GM21528 (cell line): ENCODE measurements around the gene KLK3.
"Not testable (repeated sequence)": the region's sequence is repeated elsewhere in the genome, so short reads cannot be mapped to it uniquely, and the experiment has no call there.

ENCODE experiments used
- ATAC-seq: cut with Tn5 transposase; IDR thresholded peaks from one replicate; pipeline ENCODE4 v1.9.1; 2021; ENCODE audit warnings: mild to moderate bottlenecking, moderate library complexity; ENCODE audit not compliant: unreplicated experiment, low FRiP score

KLK3 gene

DNA sequence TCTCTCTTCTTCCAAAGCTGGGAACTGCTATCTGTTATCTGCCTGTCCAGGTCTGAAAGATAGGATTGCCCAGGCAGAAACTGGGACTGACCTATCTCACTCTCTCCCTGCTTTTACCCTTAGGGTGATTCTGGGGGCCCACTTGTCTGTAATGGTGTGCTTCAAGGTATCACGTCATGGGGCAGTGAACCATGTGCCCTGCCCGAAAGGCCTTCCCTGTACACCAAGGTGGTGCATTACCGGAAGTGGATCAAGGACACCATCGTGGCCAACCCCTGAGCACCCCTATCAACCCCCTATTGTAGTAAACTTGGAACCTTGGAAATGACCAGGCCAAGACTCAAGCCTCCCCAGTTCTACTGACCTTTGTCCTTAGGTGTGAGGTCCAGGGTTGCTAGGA, 5.1 kb downstream of the KLK3 start:
- no peak for ATAC-seq

DNA sequence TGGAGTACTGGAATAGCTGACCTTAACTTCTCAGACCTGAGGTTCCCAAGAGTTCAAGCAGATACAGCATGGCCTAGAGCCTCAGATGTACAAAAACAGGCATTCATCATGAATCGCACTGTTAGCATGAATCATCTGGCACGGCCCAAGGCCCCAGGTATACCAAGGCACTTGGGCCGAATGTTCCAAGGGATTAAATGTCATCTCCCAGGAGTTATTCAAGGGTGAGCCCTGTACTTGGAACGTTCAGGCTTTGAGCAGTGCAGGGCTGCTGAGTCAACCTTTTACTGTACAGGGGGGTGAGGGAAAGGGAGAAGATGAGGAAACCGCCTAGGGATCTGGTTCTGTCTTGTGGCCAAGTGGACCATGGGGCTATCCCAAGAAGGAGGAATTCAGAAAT, 6.3 kb downstream of the KLK3 start:
- no peak for ATAC-seq

DNA sequence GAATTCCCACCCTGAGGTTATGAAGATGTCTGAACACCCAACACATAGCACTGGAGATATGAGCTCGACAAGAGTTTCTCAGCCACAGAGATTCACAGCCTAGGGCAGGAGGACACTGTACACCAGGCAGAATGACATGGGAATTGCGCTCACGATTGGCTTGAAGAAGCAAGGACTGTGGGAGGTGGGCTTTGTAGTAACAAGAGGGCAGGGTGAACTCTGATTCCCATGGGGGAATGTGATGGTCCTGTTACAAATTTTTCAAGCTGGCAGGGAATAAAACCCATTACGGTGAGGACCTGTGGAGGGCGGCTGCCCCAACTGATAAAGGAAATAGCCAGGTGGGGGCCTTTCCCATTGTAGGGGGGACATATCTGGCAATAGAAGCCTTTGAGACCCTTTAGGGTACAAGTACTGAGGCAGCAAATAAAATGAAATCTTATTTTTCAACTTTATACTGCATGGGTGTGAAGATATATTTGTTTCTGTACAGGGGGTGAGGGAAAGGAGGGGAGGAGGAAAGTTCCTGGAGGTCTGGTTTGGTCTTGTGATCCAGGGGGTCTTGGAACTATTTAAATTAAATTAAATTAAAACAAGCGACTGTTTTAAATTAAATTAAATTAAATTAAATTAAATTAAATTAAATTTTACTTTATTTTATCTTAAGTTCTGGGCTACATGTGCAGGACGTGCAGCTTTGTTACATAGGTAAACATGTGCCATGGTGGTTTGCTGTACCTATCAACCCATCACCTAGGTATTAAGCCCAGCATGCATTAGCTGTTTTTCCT, 7.0 kb downstream of the KLK3 start:
- no peak for ATAC-seq

DNA sequence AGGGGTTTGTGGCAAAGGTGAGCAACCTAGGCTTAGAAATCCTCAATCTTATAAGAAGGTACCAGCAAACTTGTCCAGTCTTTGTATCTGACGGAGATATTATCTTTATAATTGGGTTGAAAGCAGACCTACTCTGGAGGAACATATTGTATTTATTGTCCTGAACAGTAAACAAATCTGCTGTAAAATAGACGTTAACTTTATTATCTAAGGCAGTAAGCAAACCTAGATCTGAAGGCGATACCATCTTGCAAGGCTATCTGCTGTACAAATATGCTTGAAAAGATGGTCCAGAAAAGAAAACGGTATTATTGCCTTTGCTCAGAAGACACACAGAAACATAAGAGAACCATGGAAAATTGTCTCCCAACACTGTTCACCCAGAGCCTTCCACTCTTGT, 14.8 kb downstream of the KLK3 start:
- no peak for ATAC-seq

DNA sequence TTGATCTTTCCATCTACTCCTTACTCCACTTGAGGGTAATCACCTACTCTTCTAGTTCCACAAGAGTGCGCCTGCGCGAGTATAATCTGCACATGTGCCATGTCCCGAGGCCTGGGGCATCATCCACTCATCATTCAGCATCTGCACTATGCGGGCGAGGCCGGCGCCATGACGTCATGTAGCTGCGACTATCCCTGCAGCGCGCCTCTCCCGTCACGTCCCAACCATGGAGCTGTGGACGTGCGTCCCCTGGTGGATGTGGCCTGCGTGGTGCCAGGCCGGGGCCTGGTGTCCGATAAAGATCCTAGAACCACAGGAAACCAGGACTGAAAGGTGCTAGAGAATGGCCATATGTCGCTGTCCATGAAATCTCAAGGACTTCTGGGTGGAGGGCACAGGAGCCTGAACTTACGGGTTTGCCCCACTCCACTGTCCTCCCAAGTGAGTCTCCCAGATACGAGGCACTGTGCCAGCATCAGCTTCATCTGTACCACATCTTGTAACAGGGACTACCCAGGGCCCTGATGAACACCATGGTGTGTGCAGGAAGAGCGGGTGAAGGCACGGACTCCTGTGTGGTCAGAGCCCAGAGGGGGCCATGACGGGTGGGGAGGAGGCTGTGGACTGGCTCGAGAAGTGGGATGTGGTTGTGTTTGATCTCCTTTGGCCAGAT, 15.8 kb downstream of the KLK3 start:
- no peak for ATAC-seq

DNA sequence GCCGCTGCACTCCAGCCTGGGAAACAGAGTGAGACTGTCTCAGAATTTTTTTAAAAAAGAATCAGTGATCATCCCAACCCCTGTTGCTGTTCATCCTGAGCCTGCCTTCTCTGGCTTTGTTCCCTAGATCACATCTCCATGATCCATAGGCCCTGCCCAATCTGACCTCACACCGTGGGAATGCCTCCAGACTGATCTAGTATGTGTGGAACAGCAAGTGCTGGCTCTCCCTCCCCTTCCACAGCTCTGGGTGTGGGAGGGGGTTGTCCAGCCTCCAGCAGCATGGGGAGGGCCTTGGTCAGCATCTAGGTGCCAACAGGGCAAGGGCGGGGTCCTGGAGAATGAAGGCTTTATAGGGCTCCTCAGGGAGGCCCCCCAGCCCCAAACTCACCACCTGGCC, 18.3 kb downstream of the KLK3 start, which contains the start of gene KLK2:
Gene KLK2, plus strand, starts transcription at position 384 of the 400 bp plus-strand sequence. CDS start 35 bp downstream, outside the sequence.
- no peak for ATAC-seq

DNA sequence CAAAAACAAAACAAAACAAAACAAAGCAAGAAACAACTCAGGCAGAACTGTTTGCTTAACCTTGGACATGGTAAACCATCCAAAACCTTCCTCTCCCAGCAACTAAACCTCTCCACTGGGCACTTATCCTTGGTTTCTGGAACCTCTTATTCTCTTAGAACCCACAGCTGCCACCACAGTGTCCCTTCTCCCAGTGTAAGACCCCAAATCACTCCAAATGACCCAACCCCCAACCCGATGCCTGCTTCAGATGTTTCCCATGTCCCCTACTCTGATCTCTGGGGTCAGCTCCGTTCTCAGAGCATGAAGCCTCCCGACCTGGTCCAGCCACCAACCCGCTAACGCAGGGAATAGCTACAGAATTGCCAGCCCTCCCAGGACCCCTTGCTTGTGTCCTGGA, 19.5 kb downstream of the KLK3 start:
- no peak for ATAC-seq

DNA sequence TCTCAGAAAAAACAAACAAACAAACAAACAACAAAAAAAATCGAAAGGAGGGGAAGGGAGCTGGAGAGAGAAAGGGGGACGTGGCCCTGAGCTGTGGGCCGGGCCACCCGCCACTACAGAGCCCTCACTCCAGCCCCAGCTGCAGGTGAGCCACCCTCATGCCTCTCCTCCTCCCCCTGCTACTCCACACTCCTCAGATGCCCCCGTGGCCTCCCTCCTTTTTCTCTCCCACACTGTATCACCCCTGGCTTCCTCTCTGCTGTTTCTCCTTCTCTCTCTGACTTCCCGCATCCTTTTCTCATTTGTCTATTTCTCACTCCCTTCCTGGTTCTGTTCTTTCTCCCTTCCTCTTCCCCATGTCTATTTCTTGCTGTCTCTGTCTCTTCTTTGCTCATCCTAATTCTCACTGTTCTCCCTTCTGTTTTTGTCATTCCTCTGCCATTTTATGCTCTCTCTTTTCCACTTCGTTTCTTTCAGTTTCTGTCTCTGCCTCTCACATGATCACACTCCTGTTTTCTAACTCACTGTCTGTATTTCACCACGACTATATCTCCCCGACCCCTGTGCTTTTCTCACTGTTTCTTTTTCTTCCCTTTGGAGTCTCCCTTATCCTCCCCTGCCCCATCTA, 21.2 kb downstream of the KLK3 start:
- ATAC-seq, result no peak

DNA sequence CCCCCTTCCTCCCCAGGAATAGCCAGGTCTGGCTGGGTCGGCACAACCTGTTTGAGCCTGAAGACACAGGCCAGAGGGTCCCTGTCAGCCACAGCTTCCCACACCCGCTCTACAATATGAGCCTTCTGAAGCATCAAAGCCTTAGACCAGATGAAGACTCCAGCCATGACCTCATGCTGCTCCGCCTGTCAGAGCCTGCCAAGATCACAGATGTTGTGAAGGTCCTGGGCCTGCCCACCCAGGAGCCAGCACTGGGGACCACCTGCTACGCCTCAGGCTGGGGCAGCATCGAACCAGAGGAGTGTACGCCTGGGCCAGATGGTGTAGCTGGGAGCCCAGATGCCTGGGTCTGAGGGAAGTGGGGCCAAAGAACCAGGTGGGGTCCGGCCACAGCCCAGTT, 21.7 kb downstream of the KLK3 start:
- ATAC-seq, result no peak

DNA sequence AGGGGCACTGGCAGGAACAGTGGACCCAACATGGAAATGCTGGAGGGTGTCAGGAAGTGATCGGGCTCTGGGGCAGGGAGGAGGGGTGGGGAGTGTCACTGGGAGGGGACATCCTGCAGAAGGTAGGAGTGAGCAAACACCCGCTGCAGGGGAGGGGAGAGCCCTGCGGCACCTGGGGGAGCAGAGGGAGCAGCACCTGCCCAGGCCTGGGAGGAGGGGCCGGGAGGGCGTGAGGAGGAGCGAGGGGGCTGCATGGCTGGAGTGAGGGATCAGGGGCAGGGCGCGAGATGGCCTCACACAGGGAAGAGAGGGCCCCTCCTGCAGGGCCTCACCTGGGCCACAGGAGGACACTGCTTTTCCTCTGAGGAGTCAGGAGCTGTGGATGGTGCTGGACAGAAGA, 22.6 kb downstream of the KLK3 start:
- ATAC-seq, result no peak

DNA sequence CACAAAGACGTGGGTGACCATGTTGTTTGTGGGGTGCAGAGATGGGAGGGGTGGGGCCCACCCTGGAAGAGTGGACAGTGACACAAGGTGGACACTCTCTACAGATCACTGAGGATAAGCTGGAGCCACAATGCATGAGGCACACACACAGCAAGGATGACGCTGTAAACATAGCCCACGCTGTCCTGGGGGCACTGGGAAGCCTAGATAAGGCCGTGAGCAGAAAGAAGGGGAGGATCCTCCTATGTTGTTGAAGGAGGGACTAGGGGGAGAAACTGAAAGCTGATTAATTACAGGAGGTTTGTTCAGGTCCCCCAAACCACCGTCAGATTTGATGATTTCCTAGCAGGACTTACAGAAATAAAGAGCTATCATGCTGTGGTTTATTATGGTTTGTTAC, 24.1 kb downstream of the KLK3 start:
- no peak for ATAC-seq

DNA sequence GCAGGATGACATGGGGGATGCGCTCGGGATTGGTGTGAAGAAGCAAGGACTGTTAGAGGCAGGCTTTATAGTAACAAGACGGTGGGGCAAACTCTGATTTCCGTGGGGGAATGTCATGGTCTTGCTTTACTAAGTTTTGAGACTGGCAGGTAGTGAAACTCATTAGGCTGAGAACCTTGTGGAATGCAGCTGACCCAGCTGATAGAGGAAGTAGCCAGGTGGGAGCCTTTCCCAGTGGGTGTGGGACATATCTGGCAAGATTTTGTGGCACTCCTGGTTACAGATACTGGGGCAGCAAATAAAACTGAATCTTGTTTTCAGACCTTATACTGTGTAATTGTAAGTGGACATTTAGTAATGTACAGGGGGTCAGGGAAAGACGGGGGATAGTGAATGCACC, 25.5 kb downstream of the KLK3 start:
- no peak for ATAC-seq

DNA sequence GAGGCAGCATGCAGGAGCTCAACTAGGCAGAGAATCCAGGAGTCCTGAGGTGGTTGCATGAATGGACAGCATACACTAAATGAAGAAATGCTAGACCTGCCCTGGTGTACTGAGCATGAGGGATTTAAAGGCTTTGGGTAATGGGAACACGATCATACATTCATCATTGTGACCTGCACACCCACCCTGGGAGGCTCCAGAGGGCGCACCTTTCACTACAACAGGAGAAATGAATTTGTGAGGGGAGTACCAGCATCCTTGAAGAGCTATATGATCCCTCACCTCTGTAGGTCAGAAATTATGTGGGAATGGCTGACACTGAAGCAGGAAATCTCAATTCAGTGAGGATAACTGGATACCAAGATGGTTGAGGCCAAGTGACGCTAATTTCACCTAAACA, 27.5 kb downstream of the KLK3 start:
- ATAC-seq, result no peak

DNA sequence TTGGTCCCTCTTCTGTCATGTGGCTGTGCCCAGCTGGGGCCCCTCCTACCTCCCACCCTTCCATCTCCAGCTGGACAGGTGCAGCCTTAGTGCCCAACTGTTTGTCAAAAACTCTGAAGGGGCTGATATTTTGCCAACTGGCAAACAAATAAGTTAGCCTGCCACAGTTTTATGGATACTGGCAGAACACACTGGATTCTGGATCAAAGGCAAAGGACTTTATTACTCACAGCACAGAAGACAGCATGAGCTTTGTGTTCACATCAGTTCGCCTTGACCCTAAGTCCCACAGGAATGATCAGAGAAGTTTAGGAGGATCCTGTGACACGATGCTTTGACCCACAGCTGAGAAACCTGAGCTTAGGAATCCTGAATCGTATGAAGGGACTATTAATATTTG, 34.9 kb downstream of the KLK3 start:
- ATAC-seq, result no peak

DNA sequence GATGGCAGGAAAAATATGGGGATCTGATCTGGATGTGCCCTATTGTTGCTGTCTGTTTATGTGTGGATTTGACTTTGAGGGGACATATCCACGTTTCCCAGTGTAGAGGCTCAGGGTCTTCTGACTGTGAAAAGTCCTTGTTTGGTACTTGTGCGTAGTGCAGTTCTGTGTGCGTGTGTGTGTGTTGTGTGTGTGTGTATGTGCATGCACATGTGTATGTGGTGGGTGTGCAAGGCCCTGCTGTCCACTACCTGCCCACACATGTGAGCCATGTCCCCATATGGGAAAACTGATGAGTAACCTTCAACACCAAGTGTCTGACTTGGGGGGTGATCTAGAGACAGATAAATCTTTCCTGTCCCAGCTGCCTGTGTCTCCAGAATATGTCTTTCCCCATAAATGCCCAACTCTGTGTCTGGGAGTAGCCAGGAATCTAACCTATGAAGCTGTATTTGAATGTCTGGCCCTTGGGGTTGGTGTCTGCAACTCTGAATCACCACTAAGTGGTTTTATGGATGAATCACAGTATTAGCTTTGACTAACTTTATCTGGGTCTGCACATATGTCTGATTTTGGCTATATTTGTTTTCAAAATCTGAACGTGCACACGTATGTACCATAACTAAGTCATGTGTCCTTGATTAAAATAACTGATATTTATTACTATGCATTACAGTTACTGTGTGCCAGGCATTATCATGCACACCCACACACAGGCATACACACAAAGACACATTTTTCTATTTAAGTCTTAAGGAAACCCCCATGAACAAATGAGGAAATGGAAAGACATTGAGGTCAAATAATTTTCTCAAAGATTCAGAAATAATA, 35.9 kb downstream of the KLK3 start:
- ATAC-seq, result no peak

DNA sequence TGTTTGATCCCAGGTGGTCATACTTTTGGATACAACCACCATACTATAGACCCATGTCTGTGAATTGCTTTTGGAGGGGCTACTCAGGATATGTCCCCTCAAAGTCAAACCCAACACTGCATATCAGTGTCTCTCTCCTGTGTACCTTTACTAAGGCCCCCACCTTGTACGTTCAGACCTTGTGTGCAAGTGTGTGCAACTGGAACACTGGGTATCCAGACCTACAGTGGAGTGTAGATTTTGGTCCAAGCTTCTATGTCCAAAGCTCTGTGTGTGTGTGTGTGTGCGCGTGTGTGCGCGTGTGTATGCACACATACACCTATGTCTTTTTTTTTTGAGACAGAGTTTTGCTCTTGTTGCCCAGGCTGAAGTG, 36.5 kb downstream of the KLK3 start:
- ATAC-seq, result no peak

DNA sequence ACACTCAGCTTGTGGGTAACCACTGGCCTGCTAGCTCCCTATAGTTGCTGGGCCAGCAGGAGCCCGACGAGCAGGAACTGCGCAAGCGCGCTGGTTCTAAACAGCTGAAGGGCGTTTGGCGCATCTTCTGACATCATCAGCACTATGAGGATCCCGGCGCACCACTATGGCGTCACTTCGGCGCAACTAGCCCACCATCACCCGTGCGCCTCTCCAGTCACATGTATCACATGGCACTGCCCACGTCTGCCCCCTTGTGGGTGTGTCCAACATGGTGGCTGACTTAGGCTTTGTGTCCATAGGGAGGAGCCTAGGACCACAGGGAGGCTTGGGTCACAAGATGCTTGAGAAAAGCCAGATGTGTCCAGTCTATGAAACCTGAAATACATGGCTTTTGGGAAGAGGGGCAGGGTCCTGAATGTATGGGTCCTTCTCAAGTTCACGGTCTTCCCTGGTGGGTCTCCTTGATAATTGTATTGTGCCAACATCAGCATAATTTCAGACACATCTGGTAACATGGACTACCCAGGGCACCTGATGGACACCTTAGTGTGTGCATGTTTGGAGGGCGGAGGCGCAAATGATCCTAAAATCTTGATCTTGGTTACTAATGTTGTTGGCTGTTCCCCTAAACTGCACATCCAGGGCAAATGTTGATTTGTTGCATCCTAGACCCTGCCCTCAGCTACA, 38.5 kb downstream of the KLK3 start:
- no peak for ATAC-seq

DNA sequence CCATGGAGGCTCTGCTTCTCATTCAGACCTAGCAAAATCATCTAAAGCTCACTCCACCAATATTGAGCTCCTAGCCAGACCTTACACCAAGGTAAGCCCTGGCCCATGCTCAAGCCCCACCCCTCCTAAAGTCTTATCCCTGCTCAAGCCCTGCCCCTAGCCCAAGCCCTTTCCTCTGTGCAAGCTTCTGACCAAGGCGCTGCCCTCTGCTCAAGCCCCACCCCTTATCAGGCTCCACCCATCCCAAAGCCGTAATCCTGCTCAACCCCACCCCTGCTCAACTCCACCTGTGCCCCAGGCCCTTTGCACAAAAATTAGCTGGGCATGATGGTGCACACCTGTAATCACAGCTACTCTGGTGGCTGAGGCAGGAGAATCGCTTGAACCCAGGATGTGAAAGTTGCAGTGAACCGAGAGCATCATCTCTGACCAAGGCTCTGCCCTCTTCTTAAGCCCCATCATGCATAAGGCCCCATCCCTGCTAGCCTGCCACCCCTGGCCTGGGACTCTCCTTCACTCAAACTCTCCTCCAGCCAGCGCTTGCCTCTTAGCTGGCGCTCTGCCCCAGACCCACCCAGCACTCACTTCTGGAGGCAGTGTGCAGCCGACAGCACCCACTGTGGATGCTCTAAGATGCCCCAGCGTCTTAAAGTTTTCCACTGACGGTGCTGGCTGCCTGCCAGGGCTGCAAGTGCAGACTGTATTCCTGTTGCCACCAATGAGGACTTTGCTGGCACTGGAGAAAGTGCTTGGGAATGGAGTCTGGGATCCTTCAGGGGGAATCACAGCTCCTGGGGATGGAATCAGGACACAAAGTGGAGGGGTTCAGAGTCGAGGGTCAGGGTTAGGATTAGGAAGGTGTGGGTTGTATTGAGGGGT, 40.0 kb downstream of the KLK3 start:
- ATAC-seq, result no peak

DNA sequence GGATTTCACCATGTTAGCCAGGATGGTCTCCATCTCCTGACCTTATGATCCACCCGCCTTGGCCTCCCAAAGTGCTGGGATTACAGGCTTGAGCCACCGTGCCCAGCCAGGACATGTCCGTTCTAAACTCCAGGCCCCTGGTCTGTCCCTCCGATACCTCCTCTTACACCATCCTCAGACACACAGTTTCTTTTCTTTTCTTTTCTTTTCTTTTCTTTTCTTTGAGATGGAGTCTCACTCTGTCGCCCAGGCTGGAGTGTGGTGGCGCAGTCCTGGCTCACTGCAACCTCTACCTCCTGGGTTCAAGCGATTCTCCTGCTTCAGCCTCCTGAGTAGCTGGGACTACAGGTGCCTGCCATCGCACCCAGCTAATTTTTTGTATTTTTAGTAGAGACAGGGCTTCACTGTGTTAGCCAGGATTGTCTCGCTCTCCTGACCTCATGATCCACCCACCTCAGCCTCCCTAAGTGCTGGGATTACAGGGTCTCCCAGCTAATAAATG, 41.4 kb downstream of the KLK3 start:
- not testable (repeated sequence) for ATAC-seq
